GM04503 (cell line): ENCODE data around the gene CDYL.
A peak's percentile ranks its signal among the peaks of the same experiment; 100 is the strongest.
"Not testable (repeated sequence)": the region's sequence is repeated elsewhere in the genome, so short reads cannot be mapped to it uniquely, and the experiment has no call there.

Experiments
- DNase-seq: peaks from one replicate; pipeline ENCODE4 v3.0.0-alpha.2; 2012; ENCODE audit warnings: low read depth

CDYL gene

GRCh38 chr6:5003604-5004372, 227.6 kb downstream of the CDYL start, which contains the start of gene RPP40:
RPP40 (minus strand) TSS chr6:5004037; CDS start chr6:5004002, 35 bp downstream.
- DNase-seq: peak; percentile 69

DNA sequence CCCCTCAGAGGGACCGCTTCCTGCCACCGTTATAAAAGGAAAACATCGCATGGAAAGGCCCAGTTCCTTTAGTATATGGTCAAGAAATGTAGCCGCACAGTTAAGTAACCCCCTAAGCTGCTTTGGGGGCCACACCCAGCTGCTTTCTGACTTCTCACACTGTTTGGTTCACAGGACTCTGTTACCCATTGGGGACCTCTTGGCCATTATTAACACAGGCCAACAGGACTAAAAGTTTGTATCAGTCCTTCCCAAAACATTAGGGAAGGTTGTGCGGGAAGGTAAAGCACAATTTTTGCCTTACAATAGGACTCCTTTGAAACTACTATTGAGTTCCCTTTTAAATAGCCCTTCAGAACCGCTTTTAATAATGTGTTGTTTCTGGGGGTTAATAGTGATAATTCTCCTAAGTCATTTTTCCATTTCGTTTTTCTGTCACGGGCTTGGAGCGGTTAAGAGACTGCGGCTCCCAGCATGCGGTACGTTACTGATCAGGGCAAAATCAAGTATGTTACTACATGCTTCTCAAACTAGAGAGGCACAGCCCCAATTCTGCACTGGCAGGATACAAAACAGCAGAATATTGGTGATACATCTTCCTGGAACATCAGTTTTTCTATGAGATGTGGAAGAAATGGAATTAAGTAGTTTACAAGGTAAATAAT, 228.3 kb downstream of the CDYL start:
- peak; percentile 11 for DNase-seq

GRCh38 chr6:5005038-5005433, 228.8 kb downstream of the CDYL start:
- not testable (repeated sequence) for DNase-seq
